Osteoblast (primary cell): ENCODE data around the gene SLC5A9. TPM values are rescaled to one million over a fixed set of nuclear protein-coding genes. Genes with fewer than 3 reads are reported as not detected.

Experiments
- DNase-seq: peaks from one replicate; pipeline ENCODE4 v3.0.0; 2011; ENCODE audit warnings: low spot score, mixed read lengths; ENCODE audit not compliant: insufficient read length; ENCODE audit errors: missing footprints
- H2AFZ ChIP-seq: 2 replicates; pipeline ENCODE4 v1.6.0; 2011; ENCODE audit warnings: mild to moderate bottlenecking, low read length
- H3K27ac ChIP-seq: 2 replicates; pipeline ENCODE4 v1.5.1; 2011; ENCODE audit warnings: mild to moderate bottlenecking, low read depth, low read length, moderate library complexity
- H3K27me3 ChIP-seq: 2 replicates; pipeline ENCODE4 v1.6.0; 2012; ENCODE audit warnings: mild to moderate bottlenecking, control low read depth, inconsistent platforms, low read length, moderate library complexity; ENCODE audit not compliant: insufficient read depth
- H3K36me3 ChIP-seq: 2 replicates; pipeline ENCODE4 v1.5.1; 2011; ENCODE audit warnings: mild to moderate bottlenecking, low read length, control low read depth, moderate library complexity; ENCODE audit not compliant: insufficient read depth
- H3K4me1 ChIP-seq: 2 replicates; pipeline ENCODE4 v1.5.1; 2011; ENCODE audit warnings: mild to moderate bottlenecking, low read length, control low read depth, moderate library complexity; ENCODE audit not compliant: insufficient read depth
- H3K4me2 ChIP-seq: 2 replicates; pipeline ENCODE4 v1.6.0; 2011; ENCODE audit warnings: mild to moderate bottlenecking, low read length; ENCODE audit not compliant: insufficient read depth
- H3K4me3 ChIP-seq: fragments of 200-600 bp; sonication (generic); 3 replicates; pipeline ENCODE4 v1.5.1; 2012; ENCODE audit warnings: mild to moderate bottlenecking, low read length, inconsistent platforms; ENCODE audit not compliant: insufficient read depth
- H3K79me2 ChIP-seq: 2 replicates; pipeline ENCODE4 v1.6.0; 2012; ENCODE audit warnings: mild to moderate bottlenecking, low read length, control low read depth, inconsistent platforms; ENCODE audit not compliant: insufficient read depth
- H3K9me3 ChIP-seq: 2 replicates; pipeline ENCODE4 v1.5.1; 2011; ENCODE audit warnings: low read depth, low read length, control low read depth
- H4K20me1 ChIP-seq: 2 replicates; pipeline ENCODE4 v1.6.0; 2012; ENCODE audit warnings: mild to moderate bottlenecking, low read length, control low read depth; ENCODE audit not compliant: insufficient read depth
- CTCF ChIP-seq: IDR thresholded peaks from 2 replicates; pipeline ENCODE4 v1.5.1; 2011; ENCODE audit warnings: mild to moderate bottlenecking, low read depth, low read length, moderate library complexity; ENCODE audit errors: extremely low read depth
- total RNA-seq: library from RNA; depleted of rRNA; stranded (reverse); fragments of >200 nt; gene quantifications from 2 replicates; pipeline ENCODE4 v1.2.3, GENCODE V29; 2012

SLC5A9 gene
- total RNA-seq, 1 donor, result not detected

DNA sequence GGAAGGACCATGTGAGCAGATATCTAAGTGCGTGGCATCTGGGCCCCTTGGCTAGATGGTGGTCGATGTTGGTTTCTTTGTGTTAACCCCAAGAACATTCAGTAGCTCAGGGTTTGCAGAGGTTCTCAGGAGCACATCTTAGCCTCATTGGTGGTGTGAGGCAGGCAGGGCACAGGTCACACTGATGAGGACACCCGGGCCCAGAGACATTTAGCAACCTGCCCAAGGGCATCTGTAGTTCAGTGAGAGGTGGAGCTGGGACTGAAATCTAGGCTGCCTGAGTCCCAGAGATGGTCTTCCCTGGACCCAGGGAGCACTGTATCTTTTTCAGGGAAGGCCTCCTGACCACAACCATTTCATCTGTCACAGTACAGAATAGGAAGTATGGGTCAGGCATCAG is 859 bp upstream of the SLC5A9 start:
- TF ChIP-seq CTCF, result no peak
- Histone ChIP-seq H4K20me1 (no peaks in the 10 kb centered on the region), H3K79me2 (no peaks in the 10 kb centered on the region), H3K4me2 (no peak overlapping the region), H3K36me3 (no peaks in the 10 kb centered on the region), H2AFZ (no peak overlapping the region), H3K4me1 (no peaks in the 10 kb centered on the region), H3K27ac (no peak overlapping the region), H3K4me3 (no peak overlapping the region), H3K27me3 (no peaks in the 10 kb centered on the region), H3K9me3 (no peaks in the 10 kb centered on the region)
- no peak for DNase-seq

- Histone ChIP-seq H2AFZ (no peak overlapping the region), H3K9me3 (no peaks in the 10 kb centered on the region), H3K36me3 (no peaks in the 10 kb centered on the region), H3K27me3 (no peaks in the 10 kb centered on the region), H4K20me1 (no peaks in the 10 kb centered on the region), H3K4me1 (no peaks in the 10 kb centered on the region), H3K79me2 (no peaks in the 10 kb centered on the region), H3K4me2 (no peak overlapping the region), H3K4me3 (no peak overlapping the region), H3K27ac (no peak overlapping the region)
- TF ChIP-seq CTCF, result no peak
- no peak for DNase-seq
Observed at GRCh38 chr1:48223366-48224240, 1.1 kb downstream of the SLC5A9 start.

DNA sequence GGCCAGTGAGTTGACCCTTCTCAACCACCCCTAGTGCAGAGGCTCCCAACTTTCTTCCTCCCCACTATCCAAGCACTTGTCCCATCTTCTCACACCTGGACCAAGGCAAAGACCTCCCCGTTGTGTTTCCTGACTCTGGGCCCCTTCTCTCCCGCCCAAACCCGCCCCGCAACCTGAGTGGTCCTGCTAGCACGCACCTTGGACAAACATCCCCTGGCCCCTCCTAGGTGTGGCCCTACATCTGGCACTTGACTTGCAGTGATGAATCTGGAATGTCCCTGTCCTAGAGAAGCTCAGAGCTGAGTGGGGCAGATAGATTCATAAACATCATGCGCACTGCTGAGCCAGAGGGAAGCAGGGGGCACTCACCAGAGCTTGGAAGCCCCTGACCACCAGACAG is 2.3 kb downstream of the SLC5A9 start:
- Histone ChIP-seq H3K27ac (no peak overlapping the region), H3K4me3 (no peak overlapping the region), H3K79me2 (no peaks in the 10 kb centered on the region), H3K36me3 (no peaks in the 10 kb centered on the region), H3K27me3 (no peaks in the 10 kb centered on the region), H3K9me3 (no peaks in the 10 kb centered on the region), H3K4me1 (no peaks in the 10 kb centered on the region), H4K20me1 (no peaks in the 10 kb centered on the region), H2AFZ (no peak overlapping the region), H3K4me2 (no peak overlapping the region)
- DNase-seq, result no peak
- TF ChIP-seq CTCF, result no peak

GRCh38 chr1:48225579-48225978 is 3.1 kb downstream of the SLC5A9 start:
- Histone ChIP-seq H3K36me3 (no peaks in the 10 kb centered on the region), H3K27ac (no peak overlapping the region), H3K9me3 (no peaks in the 10 kb centered on the region), H3K4me2 (no peak overlapping the region), H2AFZ (no peak overlapping the region), H3K4me3 (no peak overlapping the region), H4K20me1 (no peaks in the 10 kb centered on the region), H3K27me3 (no peaks in the 10 kb centered on the region), H3K4me1 (no peaks in the 10 kb centered on the region), H3K79me2 (no peaks in the 10 kb centered on the region)
- no peak for TF ChIP-seq CTCF
- DNase-seq, result no peak
